NCI-H2196 treated with DMSO at 0.1 percent for 48 hours (cell line): ENCODE measurements around the gene GAREM1.

ENCODE experiments used
- DNase-seq: peaks from one replicate; lab custom pipeline; 2025; ENCODE audit not compliant: unreplicated experiment; lab: John Stamatoyannopoulos, UW

Gene GAREM1

GRCh38 chr18:32425466-32425865 is 45.2 kb downstream of the GAREM1 start:
- no peak for DNase-seq

GRCh38 chr18:32424696-32425095 is 46.0 kb downstream of the GAREM1 start:
- DNase-seq: no peak

DNA sequence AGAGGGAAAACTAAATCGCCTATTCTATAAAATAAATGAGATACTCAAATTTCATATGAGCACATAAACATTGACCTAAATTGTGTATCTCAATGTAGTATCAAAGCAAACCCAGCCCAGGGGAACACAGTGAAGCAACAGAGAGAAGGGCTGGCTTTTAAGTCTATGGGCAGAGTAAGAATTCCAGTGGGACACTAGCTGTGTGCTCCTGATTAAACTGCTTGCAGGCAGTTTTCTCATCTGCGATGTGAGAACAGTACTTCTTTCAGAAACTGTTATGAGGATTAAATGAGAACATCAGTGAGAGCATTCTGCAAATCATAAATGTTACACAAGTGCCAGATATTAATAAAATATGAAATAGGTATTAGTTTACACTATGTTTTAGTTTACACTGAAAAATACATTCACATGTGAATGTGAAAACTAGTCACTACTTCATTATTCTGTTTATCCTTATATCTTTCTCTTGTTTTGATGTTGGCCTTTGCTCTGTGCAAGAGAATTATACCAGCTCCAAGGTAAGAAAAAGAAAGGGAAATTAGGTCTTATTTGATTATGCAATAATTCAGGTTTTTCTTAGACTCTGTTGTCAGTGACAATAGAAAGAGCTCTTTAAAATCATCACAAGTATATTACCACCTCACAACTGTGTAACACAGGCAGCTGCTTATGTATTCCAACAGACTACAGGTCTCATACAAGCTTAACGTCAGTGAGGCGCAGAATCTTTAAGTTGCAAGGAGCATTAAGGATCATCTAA is 47.5 kb downstream of the GAREM1 start:
- DNase-seq: no peak

DNA sequence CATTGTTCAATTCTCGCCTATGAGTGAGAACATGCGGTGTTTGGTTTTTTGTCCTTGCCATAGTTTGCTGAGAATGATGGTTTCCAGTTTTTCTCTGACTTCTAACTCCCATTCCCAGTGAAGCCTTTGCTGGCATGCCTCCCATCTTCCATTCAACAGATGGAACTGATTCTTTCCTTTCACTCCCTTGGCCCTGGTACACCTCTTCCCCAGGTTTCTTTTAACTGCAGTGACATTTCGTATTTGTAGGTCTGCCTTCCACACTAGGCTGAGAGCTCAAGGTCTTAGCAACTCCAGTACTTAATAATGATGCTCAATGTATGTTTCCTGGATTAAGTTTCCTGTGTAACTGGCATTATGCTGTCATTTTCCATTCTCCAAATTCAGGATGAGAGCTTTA is 48.5 kb downstream of the GAREM1 start:
- DNase-seq: no peak

DNA sequence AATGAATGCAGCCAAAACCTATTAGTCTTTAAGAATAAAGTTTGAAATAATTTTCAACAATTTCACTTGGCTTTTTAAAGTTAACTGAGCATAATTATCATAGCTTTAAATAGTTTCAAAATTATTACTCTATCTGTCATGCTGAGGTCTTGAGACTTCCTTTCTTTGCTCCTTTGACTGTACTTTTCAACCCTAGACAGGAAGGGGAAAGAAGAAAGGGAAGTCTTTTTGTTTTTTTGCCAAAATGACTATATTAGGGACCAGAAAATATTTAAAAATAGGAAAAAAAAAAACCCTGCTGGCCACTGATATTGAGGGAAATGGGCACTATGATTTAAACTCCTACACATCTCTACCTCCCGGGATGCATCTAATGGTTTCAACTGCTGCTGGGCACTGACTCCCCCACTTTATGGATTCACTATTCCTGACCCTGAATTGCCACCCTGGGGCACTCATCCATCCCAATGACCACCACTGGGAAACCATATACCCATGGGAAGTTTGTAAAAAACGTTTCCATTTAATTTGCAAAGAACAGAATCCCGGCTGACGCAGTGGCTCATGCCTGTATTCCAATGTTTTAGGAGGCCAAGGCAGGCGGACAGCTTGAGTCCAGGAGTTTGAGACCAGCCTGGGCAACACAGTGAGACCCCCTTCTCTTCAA is 50.5 kb downstream of the GAREM1 start:
- no peak for DNase-seq

DNA sequence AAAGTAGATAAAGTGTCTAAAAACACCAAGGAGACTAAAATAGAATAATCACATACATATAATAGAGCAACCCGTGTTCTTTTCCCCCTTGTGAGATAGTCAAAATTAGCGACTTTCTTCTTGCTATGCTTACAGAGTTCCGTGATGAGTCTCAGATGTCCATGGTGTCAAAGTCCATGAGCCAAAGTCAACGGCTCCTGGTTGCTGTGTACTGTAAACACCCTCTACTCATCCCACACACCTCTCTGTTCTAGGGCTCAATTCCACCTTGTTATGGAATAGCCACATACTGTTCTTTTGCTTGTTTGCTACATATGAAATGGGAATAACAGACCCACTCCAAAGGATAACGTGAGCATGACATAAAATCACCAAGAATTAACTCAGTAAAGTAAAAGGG is 52.5 kb downstream of the GAREM1 start:
- DNase-seq: no peak

DNA sequence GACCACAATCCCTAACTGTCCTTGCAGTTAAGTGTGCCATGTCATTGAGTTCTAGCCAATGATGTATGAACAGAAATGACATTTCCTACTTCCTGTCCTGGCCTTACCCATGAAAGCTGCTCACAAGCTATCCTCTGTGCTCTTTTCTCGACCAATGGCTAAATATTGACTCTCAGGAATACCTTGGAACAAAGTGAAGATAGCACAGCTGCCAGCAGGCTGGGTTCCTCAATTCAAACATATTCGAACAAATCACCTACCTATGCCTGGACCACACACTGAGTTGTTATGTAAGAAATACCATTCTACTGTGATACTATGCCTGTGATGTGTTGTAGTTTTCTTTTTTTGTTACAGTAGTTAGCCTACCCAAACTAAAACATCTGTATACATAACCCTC is 65.1 kb downstream of the GAREM1 start:
- DNase-seq: no peak

GRCh38 chr18:32401621-32402020 is 69.1 kb downstream of the GAREM1 start:
- no peak for DNase-seq

- DNase-seq: no peak
Measured at GRCh38 chr18:32393407-32393806, 77.3 kb downstream of the GAREM1 start.

DNA sequence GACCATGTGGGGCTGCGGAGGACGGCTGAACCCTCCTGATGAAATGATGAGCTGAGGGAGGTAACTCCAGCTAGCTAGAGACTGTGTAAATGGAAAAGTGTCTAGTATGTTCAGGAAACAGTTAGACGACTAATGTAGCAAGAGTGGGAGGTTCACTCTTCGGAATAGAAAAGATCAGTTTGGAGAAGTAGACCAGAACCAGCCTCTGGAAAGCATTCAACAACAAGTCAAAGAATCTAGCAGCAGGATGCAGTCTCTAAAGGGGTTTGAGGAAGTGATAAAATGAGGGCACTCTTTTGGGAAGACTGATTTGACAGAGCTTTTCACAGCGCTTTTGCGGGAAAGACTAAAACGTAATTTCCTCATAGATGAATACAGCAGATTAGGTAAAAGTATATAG is 79.6 kb downstream of the GAREM1 start:
- DNase-seq: no peak

- DNase-seq: peak; percentile 62
Measured at GRCh38 chr18:32389858-32390257, 80.8 kb downstream of the GAREM1 start.

GRCh38 chr18:32389191-32389590 is 81.5 kb downstream of the GAREM1 start:
- DNase-seq: no peak

DNA sequence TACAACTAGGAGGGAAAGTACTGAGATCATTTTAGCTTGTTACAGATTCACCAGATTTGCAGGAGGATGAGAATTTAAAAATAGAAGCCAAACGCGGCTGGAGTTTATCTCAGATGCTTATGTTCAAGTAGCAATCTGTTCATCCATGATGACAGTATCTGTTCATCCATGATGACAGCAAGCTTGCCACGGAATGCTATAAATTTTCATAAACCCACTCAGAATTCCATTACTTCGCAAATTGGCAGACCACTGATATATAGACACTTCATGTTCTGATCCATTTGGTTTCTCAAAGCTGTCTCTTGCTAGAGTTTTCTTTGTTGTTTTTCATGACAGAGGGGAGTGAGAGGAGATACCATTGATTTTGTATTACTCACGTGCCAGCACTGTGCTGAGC is 84.2 kb downstream of the GAREM1 start:
- DNase-seq: no peak

DNA sequence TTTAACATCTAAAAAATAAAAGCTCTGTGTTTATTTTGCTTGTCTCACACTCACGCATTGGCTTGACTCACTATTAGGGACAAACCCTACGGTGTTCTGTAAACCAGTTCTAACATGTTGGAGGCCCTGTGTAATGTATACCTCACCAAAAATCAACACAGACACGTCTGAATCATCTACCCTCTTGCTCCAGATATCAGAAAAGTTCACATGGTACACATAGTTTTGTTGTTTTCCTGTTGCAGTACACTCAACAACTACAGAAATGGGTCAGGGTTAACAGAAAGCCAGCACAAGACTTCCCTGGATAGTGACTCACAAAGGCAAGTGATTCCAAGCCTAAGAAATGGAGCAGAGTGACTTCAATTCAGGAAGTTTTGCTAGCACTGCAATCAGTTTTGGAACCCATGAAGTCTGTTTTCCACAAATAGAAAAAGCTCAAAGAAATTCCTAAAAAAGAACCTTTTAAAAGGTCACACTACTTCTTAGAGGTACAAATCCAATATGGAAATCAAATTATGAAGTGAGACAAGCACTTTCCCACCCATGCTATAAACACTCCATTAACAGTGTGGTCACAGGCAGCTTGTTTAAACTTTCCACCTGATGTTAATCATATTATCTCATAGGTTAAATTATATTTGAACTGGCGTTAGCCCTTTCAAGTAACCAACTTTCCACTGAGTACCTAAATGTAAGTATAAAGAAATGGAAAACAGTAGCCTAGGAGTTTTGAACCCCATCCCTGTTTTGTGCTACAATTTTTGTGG is 87.4 kb downstream of the GAREM1 start:
- DNase-seq: peak; percentile 19

DNA sequence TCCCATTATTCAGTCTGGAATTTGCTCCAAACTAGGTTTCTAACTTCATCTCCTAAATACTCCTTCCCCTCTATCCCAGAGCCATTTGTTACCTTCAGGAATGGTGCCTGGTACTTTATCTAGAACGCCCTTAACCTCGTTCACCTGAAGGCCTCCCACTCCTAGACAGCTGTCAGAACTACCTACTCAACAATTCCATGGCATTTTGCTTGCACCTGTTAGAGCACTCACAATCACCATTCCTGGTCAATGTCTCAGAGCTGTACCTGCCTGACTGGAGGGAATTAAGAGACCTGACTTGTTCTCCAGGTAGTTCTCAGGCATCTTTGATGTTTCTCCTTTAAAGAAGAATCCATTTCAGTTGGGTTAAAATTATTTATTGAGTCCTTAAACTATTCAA is 88.9 kb downstream of the GAREM1 start:
- DNase-seq: no peak

DNA sequence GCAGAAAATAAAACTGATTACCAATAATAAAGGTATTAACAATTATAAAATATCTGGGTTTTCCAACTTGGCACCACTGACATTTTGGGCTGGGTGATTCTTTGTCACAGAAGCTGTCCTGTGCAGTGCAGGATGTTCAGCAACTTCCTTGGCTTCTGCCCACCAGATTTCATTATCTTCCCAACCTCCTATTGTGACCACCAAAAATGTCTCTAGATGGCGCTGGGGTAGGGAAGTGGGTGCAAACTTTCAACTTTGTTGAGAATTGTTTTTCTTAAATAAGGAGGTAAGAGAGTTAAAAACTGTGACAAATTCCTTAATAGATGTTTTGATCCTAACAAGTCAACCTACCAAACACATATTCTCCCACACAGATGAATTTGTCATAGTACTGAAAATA is 90.1 kb downstream of the GAREM1 start:
- no peak for DNase-seq

DNA sequence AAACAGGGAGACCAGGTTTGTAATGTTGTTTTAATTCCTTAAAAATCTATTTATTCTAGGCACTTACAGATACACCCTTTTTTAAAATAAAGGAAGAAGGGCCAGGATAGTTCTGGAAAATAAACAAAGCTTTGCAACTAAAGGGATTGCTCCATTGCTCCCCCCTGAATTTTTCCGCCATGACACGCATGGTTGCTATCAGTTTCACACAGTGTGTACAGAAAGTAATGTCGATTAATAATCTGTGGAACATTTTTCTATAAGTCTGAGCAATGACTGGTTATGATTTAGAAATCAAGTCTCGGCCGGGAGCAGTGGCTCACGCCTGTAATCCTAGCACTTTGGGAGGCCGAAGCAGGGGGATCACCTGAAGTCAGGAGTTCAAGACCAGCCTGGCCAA is 90.8 kb downstream of the GAREM1 start:
- DNase-seq: no peak

DNA sequence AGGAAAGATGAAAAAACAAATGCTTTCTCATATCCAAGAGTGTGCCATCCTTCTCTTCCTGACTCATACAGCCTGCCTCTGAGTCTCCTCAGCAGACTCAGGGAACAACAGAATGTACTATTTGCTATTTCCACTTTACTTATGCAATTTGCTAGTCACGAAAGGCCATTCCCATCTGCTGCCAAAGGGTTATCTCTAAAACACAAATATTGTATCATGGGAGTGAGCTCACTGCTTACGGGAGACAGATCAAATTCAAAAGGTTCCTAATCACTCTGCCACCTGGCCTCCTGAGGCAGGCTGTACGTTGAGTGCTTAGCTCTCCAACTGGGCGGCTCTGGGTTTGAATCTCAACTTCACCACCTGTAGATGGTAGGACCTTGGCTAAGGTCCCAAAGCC is 92.0 kb downstream of the GAREM1 start:
- peak; percentile 83 for DNase-seq

DNA sequence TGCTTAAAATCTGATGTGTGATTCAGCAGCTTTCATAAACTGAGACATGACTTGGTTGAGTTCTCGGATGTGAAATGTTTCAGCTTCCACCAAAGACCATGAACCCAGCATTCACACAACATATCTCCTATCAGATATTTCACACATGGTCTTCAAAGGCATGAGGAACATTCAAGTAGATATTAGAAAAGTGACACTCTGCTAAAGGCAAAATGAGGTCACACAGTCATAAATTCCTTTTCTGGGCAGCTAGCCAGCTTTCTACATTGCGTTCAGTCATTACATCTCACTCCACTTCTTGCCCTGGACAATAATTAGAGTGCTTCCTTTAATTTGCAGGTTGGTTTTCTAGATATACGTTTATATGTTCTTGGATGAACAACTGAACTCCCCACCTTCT is 96.7 kb downstream of the GAREM1 start:
- DNase-seq: peak; percentile 52

DNA sequence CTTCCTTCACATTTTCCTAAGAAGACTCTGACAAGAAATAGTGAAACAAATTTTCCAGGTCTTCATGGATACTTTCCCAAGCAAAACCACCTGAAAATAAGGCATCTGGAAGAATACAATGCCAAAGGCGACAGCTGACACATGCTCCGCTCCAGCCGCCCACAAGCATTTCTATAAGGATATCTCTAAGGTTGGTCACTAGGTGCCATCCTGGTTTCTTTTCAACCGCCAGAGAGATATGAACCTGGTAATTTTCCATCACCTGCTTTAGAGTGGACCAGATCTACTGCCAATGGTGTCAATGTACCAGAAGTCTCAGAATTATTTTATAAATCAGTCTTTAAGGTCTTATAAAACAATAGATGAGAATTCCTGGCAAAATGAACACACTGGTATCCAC is 97.2 kb downstream of the GAREM1 start:
- no peak for DNase-seq

DNA sequence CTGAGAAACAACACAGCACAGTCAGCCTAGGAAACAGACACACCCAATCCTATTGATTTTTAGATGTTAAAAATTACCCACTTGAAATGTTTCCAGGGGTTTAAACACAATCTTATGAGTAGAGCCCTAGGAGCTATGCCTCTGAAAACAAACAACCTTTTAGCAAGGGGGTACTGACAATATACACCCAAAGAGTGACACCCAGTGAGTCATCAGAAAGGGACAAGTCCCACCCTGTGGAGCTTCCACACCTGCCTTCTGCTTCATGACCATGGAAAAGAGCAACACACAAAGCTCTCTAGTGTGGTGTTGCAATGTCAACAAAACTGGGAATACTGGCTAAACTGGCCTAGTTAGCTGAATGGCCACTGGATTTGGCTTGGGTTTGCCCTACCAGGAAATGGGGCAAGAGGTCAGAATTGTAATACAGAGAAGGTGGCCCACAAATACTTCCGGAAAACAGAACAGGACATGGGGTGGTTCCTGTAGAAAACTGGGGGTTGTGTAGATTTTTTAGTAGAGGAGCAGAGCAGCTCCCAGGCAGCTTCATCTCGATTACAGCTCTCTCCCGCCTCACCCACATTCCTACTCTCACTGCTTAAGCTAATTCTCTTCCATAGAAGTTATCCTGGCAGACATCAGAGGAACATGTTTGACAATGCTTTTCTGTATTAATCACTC is 98.2 kb downstream of the GAREM1 start:
- DNase-seq: peak; percentile 71

GRCh38 chr18:32372047-32372380 is 98.7 kb downstream of the GAREM1 start:
- DNase-seq: no peak
